Suprapubic skin (tissue), 4 donors: Measurements from ENCODE around the gene SARS1. TPM values are rescaled to one million over a fixed set of nuclear protein-coding genes. Genes with fewer than 3 reads are reported as not detected.

ENCODE experiments used
- DNase-seq, 2 donors: peaks; one replicate each; pipeline ENCODE4 v3.0.0-alpha.2; 2019; ENCODE audit warnings: low spot score in 2 of 2
- H3K27ac ChIP-seq: fragments of 200-600 bp; sonication (generic); one replicate; pipeline ENCODE4 v1.5.1; 2019
- H3K27me3 ChIP-seq: fragments of 200-600 bp; sonication (generic); one replicate; pipeline ENCODE4 v1.5.1; 2019
- H3K36me3 ChIP-seq: fragments of 200-600 bp; sonication (generic); one replicate; pipeline ENCODE4 v1.5.1; 2019
- H3K4me1 ChIP-seq: fragments of 200-600 bp; sonication (generic); one replicate; pipeline ENCODE4 v1.5.1; 2019
- H3K4me3 ChIP-seq: fragments of 200-600 bp; sonication (generic); one replicate; pipeline ENCODE4 v1.5.1; 2019; ENCODE audit warnings: mild to moderate bottlenecking
- H3K9me3 ChIP-seq: fragments of 200-600 bp; sonication (generic); one replicate; pipeline ENCODE4 v1.5.1; 2019
- CTCF ChIP-seq, 2 donors: fragments of 200-600 bp in 1 of 2; fragments of 450-650 bp in 1 of 2; sonication (generic) in 1 of 2; IDR thresholded peaks; one replicate each; pipeline ENCODE4 v1.5.1; 2016 to 2019; ENCODE audit warnings: antibody characterized with exemption in 2 of 2, mild to moderate bottlenecking in 1 of 2, moderate library complexity in 1 of 2
- EP300 ChIP-seq: sonication (generic); formaldehyde crosslinking; IDR thresholded peaks from one replicate; pipeline ENCODE4 v1.6.1; 2017; ENCODE audit warnings: antibody characterized with exemption
- POLR2A ChIP-seq, 2 donors: fragments of 450-650 bp; IDR thresholded peaks; one replicate each; pipeline ENCODE4 v1.6.1; 2017; ENCODE audit warnings: antibody characterized with exemption in 2 of 2, mild to moderate bottlenecking in 2 of 2, moderate library complexity in 2 of 2
- POLR2AphosphoS5 ChIP-seq, 3 donors: sonication (generic); formaldehyde crosslinking; IDR thresholded peaks; one replicate each; pipeline ENCODE4 v1.6.1; 2017; ENCODE audit warnings: antibody characterized with exemption in 3 of 3
- WGBS: methylation state at CpG from one replicate; pipeline ENCODE4 v1.1.5; 2018; 5-methylcytosine and 5-hydroxymethylcytosine counted together
- total RNA-seq, 4 donors: library from RNA; depleted of rRNA; stranded (reverse); fragments of >200 nt; gene quantifications; one replicate each; pipeline ENCODE4 v1.1.0, GENCODE V29; 2016

Gene SARS1
- total RNA-seq, 4 donors from 2014 or later = 144 to 169 (median 160) TPM

- no peak for DNase-seq
- TF ChIP-seq CTCF (IDR thresholded peaks at IDR 0.05) (no peak), EP300 (no peak)
- Histone ChIP-seq H3K36me3 (peaks cover 68% of the 10 kb centered on the region), H3K27me3 (no peaks in the 10 kb centered on the region), H3K4me1 (peaks cover 38% of the 10 kb centered on the region), H3K27ac (no peak overlapping the region), H3K9me3 (no peaks in the 10 kb centered on the region), H3K4me3 (no peak overlapping the region)
- 100% methylated on average over 2 of the region's 3 CpGs for WGBS
These were observed 23.8 kb downstream of the SARS1 start for GRCh38 chr1:109237512-109237911.

GRCh38 chr1:109238382-109238781 is 24.7 kb downstream of the SARS1 start:
- H3K27me3 ChIP-seq = no peaks in the 10 kb centered on the region
- peaks cover 59% of the 10 kb centered on the region for H3K36me3 ChIP-seq

GRCh38 chr1:109239047-109239408 is 25.3 kb downstream of the SARS1 start:
- no peaks in the 10 kb centered on the region for H3K27me3 ChIP-seq
- peaks cover 54% of the 10 kb centered on the region for H3K36me3 ChIP-seq
- DNase-seq = no peak
- no peak for TF ChIP-seq EP300
- no peak for TF ChIP-seq CTCF (IDR thresholded peaks at IDR 0.05)
- TF ChIP-seq POLR2AphosphoS5 (IDR thresholded peaks at IDR 0.05) = no peak
- no peak for TF ChIP-seq POLR2A (IDR thresholded peaks at IDR 0.05)
- 81% methylated on average over 2 of the region's 5 CpGs for WGBS
- H3K4me1 ChIP-seq = peaks cover 40% of the 10 kb centered on the region
- no peak overlapping the region for H3K4me3 ChIP-seq
- no peaks in the 10 kb centered on the region for H3K9me3 ChIP-seq
- H3K27ac ChIP-seq = peak overlapping the region; percentile 87

More at GRCh38 chr1:109238382-109238781, 24.7 kb downstream of the SARS1 start:
- Histone ChIP-seq H3K27ac (no peak overlapping the region), H3K4me3 (no peak overlapping the region), H3K9me3 (no peaks in the 10 kb centered on the region), H3K4me1 (peaks cover 40% of the 10 kb centered on the region)
- DNase-seq = no peak
- no peak for TF ChIP-seq POLR2A (IDR thresholded peaks at IDR 0.05)
- TF ChIP-seq CTCF (IDR thresholded peaks at IDR 0.05) = no peak
- no peak for TF ChIP-seq EP300
- no peak for TF ChIP-seq POLR2AphosphoS5 (IDR thresholded peaks at IDR 0.05)
- WGBS = 93% methylated on average over 2 of the region's 2 CpGs

GRCh38 chr1:109239409-109240068 is 25.8 kb downstream of the SARS1 start:
- Histone ChIP-seq H3K27ac (peak overlapping the region; percentile 87), H3K36me3 (peaks cover 49% of the 10 kb centered on the region), H3K9me3 (no peaks in the 10 kb centered on the region), H3K4me1 (peaks cover 40% of the 10 kb centered on the region), H3K27me3 (no peaks in the 10 kb centered on the region), H3K4me3 (no peak overlapping the region)
- peak in 1 of 2 donors; percentile 71 for DNase-seq
- TF ChIP-seq CTCF (IDR thresholded peaks at IDR 0.05) (peak in 1 of 2 donors; percentile 60), EP300 (no peak)
- WGBS = 33% methylated on average over 4 of the region's 6 CpGs

GRCh38 chr1:109240158-109241152 is 26.7 kb downstream of the SARS1 start:
- H3K27ac ChIP-seq = peak overlapping the region; percentile 87
- peak; percentile 86 for DNase-seq
- peaks cover 40% of the 10 kb centered on the region for H3K36me3 ChIP-seq
- H3K9me3 ChIP-seq = no peaks in the 10 kb centered on the region
- H3K4me1 ChIP-seq = peaks cover 40% of the 10 kb centered on the region
- no peaks in the 10 kb centered on the region for H3K27me3 ChIP-seq
- TF ChIP-seq POLR2A (IDR thresholded peaks at IDR 0.05) = no peak
- no peak for TF ChIP-seq CTCF (IDR thresholded peaks at IDR 0.05)
- no peak for TF ChIP-seq EP300
- TF ChIP-seq POLR2AphosphoS5 (IDR thresholded peaks at IDR 0.05) = peak in 1 of 3 donors; percentile 52
- 19% methylated on average over 12 of the region's 26 CpGs for WGBS
- peak overlapping the region; percentile 3 for H3K4me3 ChIP-seq
